ENCODE results near the gene ATP5F1B.

ATP5F1B gene

GRCh38 chr12:56614627-56615026 lies 31.2 kb downstream of the ATP5F1B start:
- DNase-seq, result no peak

DNA sequence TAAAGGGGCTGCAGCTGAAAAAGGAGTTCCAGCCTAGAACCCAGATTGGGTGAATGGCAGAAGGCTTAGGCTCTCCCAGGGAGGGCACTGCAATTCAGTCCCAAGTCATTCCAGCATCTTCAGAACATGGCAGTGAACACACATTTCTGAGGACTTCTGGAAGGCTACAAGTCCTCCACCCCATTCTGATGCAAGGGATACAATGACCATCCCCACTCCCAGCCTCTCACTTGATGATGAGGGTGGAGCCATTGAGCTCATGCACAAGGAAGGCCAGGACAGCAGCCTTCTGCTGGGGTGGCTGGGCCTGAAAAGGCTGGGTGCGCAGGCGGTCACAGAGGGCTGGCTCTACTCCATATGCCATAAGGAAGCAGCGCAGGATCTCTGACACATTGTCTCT lies 41.4 kb downstream of the ATP5F1B start:
- DNase-seq, result no peak

GRCh38 chr12:56602239-56602638 lies 43.5 kb downstream of the ATP5F1B start:
- DNase-seq, result no peak

GRCh38 chr12:56601503-56601902 lies 44.3 kb downstream of the ATP5F1B start:
- DNase-seq, result peak; percentile 19

DNA sequence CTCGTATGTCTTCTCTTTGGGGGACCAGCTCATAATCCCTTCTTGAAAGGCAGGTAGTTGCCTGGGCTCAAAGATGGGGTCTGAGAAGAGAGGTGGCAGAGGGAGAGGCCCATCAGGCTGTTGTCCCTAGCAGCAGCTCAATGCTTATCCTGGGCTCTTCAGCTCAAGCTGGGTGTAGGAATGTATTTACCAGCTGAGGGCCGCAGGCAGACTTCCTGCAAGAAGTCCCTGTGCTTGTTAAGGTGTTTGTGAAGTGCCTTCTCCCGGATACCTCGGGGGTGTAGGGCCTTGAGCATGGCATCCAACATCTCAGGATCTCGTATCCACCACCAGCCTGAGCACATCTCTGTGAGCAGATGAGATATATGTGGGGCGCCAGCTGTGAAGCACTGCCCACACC lies 45.0 kb downstream of the ATP5F1B start:
- DNase-seq, result no peak

- no peak for DNase-seq
These were observed 46.0 kb downstream of the ATP5F1B start for GRCh38 chr12:56599797-56600196.

DNA sequence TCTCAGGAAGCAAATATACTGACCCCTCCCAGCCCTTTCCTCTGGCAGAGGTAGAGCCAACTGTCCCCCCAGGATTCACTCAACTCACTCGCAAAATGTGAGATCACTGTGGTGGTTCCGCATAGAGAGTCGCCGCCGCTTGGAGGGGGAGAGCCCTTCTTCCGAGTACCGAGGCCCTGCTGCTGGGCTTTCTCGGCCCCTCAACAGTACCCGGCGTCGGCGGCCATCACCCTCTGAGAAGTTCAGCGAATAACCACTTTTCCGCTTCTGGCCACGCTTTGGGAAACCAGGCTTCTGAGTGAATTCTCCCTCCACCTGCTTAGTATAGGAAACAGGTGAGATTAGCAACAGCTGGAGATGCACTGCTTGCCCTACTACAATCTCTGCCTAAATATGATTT lies 46.7 kb downstream of the ATP5F1B start:
- DNase-seq, result no peak

DNA sequence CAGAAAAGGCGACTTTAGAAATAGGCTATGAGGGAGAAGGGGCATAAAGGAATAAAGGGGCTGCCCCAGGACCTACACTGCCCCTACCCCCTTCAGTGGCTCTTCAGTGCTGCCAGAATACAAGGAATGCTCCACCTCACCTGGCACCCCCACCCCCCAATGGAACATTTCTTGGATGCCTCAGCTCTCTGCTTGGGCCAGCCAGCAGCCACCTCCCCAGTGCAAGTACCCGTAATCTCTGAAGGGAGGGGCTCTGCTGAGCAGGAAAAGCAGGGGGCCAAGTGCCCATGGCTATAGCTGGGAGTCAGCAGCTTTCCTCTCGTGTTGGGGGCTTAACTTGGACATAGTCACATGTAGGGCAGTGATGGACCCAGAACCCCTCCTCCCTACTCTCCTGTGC lies 49.0 kb downstream of the ATP5F1B start:
- DNase-seq, result no peak

- DNase-seq, result peak; percentile 66
These were observed 51.7 kb downstream of the ATP5F1B start for GRCh38 chr12:56593909-56594621.

GRCh38 chr12:56591961-56592360 lies 53.8 kb downstream of the ATP5F1B start:
- no peak for DNase-seq

DNA sequence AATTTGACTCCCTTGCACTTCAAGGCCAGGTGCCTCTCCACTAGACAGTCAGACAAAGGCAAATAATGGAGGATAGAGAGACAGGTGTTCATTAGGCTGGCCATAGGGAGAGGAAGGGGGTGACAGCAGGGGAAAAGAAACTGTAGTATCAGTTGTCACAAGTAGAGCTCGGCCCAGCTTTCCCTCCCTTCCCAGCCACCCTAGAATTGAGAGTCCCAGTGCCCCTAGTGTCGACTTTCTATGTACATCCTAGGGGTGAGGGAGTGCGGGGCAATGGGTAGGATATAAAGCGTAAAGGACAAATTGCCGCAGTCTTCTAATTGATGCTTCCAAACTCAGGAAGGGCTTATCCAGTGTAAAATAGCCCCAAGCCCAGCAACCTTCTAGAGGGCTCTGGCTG lies 54.7 kb downstream of the ATP5F1B start:
- DNase-seq, result no peak

DNA sequence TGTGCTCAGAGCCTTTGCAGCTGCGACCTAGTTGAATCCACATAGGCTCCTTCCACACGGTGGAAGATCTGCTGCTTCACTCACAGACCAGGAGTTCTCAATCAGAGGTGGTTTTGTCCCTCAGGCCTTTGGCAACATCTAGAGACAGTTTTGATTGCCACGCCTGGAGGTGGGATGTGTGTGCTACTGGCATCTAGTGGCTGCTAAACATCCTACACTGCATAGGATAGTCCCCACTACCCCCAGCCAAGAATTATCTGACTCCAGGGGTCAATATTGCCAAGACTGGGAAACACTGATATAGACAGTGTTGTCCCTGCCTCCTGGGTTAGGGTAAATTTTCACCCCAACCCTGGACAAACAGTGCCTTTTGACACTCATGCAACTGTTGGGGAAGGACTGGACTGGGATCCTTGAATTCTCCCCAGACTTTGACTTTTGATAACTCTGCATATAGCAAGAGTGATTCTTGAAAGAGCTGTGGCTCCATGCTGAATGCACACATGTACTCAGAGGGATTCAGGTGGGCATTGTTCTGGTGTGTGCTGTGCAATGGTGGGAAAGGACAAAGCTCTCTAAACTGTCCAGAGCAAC lies 55.5 kb downstream of the ATP5F1B start:
- DNase-seq, result no peak

DNA sequence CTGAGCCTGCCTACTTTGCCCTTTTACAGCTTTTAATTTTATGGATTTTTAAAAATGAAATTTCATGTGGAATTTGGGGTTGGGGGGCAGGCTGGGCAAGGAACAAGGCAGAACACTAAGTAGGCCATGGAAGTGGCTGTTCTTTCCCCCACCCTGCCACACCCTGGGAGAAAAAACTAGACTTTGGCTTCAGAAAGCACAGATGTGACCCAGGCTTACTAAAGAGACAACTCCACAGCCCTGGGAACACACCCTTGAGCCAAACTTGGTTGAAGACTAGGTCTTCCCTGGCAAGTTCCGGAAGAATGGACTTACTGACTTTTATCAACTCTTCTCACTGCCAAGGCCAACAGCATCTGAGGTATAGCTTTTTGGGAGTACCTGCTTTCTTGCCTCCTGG lies 56.0 kb downstream of the ATP5F1B start:
- DNase-seq, result no peak
